Upper lobe of left lung (tissue), 4 donors: ENCODE measurements around the gene SSC4D.

Experiments
- POLR2A ChIP-seq, 4 donors: fragments of 450-650 bp; IDR thresholded peaks; one replicate each; pipeline ENCODE4 v1.5.1; 2016 to 2017; ENCODE audit warnings: antibody characterized with exemption in 4 of 4, mild to moderate bottlenecking in 2 of 4
- TF ChIP-seq, protein P1 (sequence below), 6 experiments: fragments of 450-650 bp in 4 of 6; fragments of 200-600 bp in 2 of 6; sonication (generic) in 2 of 6; IDR thresholded peaks; one replicate each; pipeline ENCODE4 v1.5.1; 2016 to 2019; ENCODE audit warnings: antibody characterized with exemption in 6 of 6

DNA sequence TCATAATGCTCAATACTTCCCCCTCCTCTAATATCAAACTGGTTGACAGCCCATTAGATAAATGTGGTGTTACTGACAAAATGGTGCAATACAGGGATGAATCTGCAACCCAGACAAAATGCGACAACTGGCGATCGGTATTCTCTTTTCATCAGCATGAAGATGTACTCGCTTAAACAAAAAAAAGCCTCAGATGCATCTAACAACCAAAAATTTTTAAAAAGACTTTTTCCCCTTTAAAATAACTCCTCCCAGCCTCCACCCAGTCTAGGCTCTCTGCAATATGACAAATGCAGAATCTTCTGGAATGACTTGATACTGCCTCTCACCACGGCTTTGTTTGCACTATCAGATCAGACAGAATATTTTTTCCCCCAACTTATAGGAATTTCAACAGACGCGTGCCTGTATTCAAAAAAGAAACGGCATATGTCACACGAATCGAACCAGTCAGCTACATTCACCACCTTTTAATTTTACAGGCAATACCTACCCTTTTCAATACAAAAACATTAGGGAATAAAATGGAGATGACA lies 52.0 kb downstream of the SSC4D start:
- no peak for TF ChIP-seq POLR2A (IDR thresholded peaks at IDR 0.05)
- TF ChIP-seq, protein P1, sequence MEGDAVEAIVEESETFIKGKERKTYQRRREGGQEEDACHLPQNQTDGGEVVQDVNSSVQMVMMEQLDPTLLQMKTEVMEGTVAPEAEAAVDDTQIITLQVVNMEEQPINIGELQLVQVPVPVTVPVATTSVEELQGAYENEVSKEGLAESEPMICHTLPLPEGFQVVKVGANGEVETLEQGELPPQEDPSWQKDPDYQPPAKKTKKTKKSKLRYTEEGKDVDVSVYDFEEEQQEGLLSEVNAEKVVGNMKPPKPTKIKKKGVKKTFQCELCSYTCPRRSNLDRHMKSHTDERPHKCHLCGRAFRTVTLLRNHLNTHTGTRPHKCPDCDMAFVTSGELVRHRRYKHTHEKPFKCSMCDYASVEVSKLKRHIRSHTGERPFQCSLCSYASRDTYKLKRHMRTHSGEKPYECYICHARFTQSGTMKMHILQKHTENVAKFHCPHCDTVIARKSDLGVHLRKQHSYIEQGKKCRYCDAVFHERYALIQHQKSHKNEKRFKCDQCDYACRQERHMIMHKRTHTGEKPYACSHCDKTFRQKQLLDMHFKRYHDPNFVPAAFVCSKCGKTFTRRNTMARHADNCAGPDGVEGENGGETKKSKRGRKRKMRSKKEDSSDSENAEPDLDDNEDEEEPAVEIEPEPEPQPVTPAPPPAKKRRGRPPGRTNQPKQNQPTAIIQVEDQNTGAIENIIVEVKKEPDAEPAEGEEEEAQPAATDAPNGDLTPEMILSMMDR (IDR thresholded peaks at IDR 0.05), result no peak
